Measurements from ENCODE around the gene PPP1R2B.
"Not testable (repeated sequence)": the region's sequence is repeated elsewhere in the genome, so short reads cannot be mapped to it uniquely, and the experiment has no call there.

The PPP1R2B gene

DNA sequence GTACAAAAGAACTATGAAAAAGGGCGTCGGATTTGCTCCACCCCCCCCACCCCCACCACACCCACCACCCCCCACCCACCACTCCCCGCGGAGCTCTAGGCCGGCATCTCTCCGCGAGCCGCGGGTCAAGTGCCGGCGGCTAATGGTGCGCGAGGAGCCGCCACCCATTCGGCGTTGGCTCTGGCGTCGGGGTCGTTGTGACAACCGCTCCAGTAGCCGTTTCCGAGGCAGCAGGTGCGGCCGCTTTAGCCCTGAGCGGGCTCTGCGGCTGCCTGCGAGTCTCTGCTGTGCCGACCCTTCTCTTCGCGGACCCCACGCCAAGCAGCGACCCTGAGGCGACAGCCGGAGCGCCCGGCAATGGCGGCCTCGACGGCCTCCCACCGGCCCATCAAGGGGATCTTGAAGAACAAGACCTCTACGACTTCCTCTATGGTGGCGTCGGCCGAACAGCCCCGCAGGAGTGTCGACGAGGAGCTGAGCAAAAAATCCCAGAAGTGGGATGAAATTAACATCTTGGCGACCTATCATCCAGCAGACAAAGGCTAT, at the start of gene PPP1R2B:
PPP1R2B (plus strand) TSS at position 90 of the 546 bp plus-strand sequence; CDS start at position 358, 268 bp downstream.
- DNase-seq: no peak

DNA sequence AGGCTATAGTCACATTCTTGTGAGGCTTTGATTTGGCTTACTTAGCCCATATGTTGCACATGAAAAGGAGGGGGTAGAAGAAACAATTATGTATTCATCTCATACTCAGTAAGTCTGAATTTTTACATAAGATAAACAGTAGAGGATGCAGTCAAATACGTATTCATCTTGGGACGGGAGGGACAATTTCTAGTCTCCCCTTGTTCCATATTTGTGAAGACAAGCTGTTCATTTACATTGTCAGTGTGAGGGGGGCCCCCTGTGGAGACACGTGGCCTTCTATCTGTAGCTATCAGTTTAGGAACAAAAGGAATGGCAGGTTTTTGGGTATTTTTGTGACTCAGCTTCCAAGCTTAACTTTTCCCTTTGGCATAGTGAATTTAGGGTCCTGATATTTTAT, 49.2 kb upstream of the PPP1R2B start:
- no peak for DNase-seq

DNA sequence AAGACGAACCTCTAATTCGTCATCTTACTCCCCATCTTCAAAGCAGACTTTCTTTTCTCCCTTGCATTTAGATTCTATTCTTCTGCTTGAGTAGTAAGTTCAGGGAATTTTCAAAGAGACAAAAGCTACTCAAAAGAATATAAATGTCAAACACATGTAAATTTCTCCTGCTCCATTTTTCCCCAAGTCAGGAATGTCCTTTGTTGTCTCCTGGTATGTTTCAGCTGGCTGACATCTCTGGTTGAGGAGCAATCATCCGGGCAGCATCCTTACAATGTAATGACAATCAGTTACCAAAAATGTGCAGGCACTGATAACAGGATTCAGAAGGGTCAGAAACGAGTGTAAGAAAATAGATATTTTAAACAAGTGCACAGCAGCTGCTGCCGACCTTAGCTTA, 47.6 kb upstream of the PPP1R2B start:
- DNase-seq: no peak

DNA sequence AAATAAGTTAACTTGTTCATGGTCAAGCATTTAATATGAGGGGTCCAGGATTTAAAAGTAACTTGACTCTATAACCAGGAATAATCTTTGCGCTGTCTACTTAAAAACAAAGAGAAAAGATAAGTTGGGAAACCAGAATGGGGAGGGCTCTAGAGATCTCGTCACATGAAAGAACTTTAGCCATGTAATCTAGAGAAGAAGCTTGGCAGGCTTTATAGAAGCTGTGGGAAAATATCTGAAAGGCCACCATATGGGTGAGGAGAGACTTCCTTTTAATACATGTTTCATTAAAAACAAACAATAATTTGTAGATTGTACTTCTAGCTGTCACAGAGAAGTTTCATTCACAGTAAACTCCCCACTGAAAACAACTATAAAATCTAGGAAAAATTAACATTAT, 46.7 kb upstream of the PPP1R2B start:
- DNase-seq: no peak

DNA sequence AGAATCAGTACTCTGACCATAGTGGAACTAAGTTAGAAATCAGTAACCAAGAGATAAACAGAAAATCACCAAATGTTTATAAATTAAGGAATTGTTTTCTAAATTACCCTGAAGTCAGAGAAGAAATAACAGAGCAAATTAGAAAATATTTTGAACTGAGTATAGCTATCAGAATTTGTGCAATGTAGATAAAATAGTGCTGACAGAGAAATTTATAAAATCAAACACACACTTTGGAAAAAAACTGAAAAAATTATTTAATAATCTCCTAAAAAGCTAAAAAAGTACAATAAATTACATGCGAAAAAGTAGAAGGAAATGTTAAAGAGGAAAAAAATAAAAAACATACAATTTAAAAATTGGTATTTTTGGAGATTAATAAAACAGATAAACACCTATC, 37.1 kb upstream of the PPP1R2B start:
- no peak for DNase-seq

DNA sequence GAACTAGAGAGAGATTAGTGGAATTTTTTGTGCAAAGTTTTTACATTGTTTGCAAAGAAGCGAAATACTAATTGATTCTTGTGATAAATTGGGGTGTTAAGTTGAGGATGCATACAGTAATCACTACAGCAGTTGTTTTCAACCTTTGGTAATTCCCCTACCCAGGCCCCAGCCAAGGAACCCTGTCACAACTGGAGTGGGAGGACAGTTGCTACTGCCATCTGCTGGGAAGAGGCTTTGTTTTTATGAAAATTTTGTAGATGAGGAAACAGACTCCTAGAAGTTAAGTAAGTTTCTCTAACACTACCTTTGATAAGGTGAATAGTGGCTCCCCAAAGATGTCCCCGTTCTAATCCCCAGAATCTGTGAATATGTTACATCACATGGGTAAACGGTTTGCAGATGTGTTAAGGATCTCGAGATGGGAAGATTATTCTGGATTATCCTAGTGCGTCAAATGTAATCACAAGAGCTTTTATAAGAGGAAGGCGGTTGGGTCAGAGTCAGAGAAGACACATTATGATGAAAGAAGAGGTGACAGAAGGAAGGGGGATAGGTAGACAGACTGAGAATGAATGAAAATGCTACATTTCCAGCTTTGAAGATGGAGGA, 34.0 kb upstream of the PPP1R2B start:
- DNase-seq: peak; percentile 51

DNA sequence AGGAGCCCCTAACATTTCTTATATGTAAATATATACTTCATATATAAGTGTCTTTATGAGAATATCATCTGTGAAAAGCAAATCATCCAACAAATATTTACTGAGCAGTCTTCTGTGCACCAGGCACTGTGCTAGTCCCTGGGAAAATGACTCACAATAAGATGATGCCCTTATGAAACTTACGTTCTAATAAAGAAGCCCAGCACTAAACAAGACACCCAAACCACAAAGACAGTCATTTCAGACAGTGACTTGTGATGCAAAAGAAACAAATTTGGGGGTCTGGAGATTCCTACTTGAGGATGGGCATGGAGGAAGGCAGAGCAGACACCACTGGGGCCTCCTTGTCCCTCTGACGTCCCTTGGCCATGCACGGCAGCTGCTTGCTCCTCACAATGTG, 30.6 kb upstream of the PPP1R2B start:
- no peak for DNase-seq

DNA sequence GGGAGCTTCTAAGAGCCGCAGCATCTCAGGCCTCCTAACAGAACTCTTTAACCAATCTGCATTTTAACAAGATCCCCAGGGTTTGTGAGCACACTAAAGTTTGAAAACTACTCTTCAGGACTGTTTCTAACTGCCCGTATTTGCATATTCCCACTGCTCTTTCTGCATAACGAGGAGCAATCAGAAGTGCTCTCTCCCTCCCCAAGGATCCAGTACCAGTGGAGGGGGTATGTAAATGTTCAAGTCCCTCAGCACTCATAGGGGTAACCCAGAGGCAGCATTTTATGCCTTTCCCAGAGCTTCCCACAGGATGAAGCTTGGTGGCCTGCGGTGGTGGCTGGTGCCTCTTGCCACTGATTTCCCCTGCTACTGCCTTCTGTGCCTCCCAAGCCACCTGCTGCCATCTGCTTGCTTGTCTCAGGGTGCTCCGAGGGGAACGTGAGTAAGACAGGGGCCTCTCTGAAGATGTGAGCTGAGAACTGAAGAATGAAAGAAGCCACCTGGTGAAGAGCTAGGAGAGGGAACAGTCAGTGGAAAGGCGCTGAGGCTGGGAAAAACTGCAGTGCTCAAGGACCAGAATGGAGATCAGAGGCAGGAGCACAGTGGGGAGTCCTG, 30.0 kb upstream of the PPP1R2B start:
- DNase-seq: no peak

DNA sequence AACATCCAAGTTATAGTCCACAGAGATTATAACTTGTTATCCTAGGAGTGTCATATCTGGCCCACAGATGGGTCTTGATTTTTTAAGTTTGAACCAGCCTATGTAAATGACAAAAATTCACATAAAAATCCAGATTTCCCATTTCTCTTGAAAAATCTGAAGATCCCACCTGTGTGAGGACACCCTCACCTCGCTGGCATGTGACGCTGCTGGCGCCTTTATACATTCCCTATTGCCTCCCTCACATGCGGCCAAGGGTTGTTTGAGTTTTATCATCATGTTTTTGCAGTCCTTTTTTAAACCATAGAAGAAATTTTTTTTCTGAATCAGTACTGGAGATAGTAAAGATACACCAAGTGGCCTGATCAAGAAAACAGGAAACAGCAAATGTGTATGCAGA, 25.9 kb upstream of the PPP1R2B start:
- DNase-seq: no peak

DNA sequence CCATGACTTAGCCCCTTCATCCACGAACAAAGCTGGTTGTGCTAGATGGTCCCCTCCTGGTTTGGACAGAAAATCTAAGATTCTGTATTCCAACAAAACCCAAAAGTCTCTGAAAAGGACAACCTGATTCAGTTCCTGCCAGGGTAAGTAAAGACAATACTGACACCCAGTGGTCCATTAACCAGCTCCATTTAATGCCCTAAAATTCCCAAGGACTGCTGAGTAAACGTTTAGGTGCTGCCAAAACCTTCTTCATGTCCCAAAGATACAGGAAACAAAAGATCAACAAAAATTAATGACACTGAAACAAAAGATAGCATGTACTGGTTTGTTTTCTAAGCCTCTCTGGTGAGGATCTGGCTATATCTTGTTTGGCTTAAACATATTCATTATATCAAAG, 25.3 kb upstream of the PPP1R2B start:
- DNase-seq: no peak

DNA sequence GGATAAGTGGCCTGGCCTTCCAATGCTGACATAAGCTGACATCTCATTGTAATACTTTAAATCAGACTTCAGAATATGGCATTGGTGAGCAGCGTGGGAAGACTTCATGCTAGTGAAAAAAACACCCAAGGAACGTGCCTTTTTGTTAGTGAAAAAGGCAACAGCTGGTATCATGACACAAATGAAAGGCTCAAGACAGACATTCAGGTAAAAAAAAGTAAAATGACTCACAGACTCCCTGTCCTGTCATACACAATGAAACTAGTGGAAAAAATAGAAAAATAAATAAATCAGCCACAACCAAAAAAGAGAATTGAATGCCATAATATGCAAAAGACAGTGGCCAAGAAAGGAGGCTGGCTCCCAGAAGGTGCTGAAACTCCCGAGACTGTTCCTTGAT, 24.4 kb upstream of the PPP1R2B start:
- no peak for DNase-seq

DNA sequence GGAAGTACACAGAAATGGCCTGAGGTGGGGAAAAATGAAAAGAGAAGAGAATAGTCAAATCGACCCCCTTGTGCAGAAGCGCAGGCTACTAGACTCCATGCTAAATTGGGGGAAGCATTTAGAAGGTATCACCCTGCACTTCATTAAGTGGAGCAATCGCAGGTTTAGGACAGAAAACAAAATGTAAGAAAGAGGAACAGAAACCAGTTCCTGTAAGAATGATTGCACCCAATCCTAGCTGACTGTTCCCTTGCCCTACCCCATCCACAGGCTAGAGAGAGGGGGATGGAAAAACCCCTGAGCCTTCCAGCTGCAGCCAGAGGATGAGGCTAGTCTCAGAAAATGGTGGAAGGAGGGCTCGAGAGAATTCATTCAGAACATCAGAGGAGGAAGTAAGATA, 23.9 kb upstream of the PPP1R2B start:
- DNase-seq: no peak

DNA sequence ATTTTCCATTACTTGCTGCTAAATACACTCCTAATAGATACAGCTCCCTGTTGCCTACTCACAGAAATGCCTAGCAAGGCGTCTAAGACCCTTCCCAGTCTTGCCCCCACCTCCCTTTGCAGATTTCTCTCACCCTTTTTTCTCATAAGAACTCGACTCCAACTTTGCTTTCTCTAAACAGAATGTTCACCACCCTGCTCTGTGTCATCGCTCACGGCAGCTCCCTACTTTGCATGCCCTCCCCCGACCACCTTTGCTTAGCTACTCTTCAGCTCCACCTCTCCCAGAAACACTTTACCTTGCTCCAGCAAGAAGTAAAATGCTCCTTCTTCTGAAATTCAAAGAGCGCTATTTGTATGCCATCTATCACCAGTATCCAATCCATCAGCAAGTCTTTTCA, 15.2 kb upstream of the PPP1R2B start:
- no peak for DNase-seq

DNA sequence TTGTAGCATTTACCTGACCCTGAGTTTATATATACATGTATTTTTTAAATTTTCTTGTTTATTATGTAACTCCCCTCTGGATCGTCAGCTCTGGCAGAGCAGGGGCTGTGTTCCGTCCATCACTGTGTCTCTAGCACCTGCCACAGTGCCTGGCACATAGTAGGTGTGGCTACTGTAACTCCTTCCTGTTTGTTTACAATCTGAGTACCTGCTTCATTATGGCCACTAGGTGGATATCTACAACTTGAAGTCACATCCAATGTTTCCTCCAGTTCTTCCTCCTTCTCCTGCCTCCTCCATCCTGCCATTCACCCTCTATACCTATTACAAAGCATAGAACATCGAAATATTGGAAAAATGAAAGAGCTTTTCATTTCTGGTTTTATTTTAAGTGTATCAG, 14.2 kb upstream of the PPP1R2B start:
- DNase-seq: no peak

DNA sequence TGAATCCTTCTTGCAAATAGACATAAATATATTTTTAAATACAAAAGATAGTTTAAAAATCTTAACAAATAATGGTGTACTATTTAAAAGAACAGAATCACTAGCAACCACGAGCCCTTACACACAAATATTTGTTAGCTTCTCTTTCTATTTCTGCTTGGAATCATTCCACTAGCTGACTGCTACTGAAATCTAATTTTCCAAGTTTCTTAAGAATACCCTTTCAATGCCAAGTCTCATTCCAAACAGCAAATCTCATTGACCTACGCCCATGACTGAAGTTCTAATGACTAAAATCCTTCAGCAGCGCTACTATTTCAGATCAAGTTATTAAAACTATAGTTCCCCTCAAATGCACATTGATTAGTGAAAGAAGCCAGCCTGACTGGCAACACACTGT, 13.2 kb upstream of the PPP1R2B start:
- no peak for DNase-seq

DNA sequence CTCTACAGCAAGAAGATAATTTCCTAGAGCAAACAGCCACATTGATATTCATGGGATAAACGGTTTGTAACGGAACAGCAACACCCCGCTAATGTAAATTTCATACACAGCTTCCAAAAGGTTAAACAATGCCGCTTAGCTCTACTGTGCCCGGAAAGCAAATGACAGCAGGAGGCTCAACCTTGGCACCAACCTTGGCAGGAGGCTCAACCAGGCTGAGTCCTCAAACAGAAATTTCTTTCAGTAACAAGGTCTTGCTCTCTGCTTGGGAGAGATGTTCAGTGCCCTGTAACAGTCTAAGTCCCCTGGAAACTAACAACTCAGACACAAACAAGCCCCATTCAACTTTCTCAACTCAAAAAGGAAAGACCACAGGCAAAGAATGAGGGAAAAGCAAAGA, 11.1 kb upstream of the PPP1R2B start:
- no peak for DNase-seq

DNA sequence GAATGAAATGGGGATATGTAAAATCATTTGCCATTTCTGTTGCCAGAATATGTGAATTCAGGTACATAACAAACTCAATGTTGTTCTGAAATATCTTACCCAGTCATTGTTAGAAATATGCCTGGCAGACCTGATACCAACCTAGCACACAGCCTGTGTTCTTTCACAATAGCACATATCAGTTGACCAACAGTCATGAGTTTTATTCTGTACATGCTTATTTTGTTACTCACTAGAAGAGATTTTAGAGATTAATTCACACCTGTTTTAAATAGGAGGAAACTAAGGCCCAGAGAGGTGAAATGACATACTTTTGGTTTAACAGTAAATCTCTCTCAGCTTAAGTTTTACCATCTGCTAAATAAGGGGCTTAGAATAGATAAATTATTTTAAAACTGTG, 8.4 kb upstream of the PPP1R2B start:
- no peak for DNase-seq

DNA sequence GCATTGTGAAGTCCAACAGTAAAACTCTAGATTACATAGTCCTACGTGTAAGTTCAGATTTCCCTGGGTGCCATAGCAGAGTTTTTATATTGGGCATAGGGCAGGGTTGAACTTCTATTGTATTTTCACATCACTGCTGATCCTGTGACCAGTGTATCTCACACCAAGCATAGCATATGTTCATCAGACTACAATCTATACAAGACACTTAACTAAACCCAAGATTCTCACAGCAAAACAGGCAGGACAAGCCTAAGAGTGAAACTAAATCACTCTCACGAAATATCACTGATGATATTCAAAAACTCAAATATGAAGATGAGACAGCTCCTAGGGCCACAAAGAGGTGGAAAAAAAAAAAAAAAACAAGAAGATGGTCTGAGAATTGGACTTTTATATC, 3.2 kb upstream of the PPP1R2B start:
- no peak for DNase-seq

DNA sequence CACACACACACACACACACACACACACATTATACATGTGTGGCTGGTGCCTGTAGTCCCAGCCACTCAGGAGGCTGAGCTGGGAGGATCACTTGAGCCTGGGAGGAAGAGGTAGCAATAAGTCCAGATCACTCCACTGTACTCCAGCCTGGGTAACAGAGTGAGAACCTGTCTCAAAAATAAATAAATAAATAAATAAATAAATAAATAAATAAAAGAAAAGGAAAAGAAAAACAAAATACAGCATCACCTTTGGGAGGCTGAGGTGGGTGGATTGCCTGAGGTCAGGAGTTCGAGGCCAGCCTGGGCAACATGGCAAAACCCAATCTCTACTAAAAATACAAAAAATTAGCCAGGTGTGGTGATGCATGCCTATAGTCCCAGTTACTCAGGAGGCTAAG, 1.6 kb upstream of the PPP1R2B start:
- not testable (repeated sequence) for DNase-seq

DNA sequence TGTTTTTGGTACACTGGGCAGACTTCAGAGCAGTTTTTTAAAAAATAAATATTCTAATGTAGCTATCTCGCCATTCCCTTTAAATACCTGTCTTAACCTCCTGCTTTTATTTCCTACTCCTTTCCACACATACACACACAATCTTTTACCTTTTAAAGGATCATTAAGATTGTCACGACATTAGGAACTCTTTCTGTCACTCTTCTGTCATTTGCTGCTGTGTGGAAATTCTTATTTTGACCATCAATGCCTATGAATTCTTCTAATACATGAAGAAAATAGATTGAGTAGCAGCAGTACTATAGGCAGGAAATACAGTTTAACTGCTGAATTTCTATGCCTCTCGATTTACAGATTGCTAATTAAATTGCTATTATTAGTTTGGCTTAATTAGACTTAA, 1.8 kb downstream of the PPP1R2B start:
- DNase-seq: no peak

DNA sequence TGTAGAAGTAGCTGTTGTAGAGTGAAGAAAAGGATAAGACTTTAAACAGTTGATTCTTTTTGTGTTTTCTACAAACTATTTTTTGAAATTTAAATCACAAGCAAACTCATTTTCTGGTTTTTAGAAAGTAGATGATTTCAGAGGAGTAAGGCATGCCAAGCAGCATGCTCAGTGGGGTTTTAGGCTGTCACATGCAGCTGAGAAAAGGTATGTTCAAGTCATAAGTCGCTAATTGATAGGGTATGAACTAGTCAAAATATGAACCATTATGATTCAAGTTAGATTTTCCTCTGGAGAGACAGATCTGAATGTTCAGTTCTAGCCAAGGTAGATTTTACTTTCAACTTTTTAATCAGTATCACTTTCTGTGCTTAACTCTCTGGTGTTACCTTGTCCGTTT, 3.0 kb downstream of the PPP1R2B start:
- not testable (repeated sequence) for DNase-seq

DNA sequence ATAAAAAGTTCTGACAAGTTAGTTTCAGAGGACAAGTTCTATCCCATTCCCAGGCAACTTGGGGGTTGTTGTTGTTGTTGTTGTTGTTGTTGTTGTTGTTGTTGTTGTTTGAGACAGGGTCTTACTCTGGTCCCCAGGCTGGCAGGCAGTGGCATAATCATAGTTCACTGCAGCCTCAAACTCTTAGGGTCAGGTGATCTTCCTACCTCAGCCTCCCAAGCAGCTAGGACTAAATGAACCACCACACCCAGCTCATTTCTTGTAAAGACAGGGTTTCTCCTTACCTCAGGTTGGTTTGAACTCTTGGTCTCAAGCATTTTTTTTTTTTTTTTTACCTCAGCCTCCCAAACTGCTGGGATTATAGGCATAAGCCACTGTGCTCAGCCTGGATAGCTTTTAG, 15.3 kb downstream of the PPP1R2B start:
- no peak for DNase-seq

DNA sequence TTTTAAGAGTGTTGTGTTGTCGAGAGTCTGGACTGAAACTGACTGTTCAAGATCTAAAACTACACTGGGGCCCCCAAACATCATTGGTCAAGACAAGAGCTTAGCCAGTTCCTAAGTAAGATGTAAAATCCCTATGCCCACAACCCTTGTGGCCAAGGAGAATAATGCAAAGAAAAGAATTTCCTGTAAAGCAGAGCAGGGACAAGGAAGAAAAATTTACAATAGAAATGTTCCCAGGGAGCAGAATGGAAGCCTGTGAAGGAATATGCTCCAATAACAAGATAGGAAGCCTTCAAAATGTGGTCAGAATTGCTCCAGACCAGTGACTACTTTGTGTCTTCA, 20.4 kb downstream of the PPP1R2B start:
- no peak for DNase-seq

DNA sequence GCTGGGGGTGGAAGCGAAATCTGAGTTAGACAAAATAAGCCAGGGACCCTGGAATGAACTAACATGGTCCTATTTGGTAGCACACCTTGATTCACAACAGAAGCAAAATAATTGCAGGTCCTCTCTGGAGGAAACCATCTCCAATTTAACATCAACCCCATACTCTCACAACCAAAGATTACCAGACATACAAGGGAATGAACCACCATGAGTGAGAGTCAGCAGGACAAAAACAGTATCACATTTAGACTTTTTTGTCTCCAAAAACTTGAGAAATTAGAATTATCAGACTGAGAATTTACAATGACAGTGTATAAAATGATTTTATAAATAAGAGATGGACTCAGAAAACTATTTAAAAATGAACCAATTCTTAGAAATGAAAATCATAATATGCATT, 21.1 kb downstream of the PPP1R2B start:
- DNase-seq: no peak

DNA sequence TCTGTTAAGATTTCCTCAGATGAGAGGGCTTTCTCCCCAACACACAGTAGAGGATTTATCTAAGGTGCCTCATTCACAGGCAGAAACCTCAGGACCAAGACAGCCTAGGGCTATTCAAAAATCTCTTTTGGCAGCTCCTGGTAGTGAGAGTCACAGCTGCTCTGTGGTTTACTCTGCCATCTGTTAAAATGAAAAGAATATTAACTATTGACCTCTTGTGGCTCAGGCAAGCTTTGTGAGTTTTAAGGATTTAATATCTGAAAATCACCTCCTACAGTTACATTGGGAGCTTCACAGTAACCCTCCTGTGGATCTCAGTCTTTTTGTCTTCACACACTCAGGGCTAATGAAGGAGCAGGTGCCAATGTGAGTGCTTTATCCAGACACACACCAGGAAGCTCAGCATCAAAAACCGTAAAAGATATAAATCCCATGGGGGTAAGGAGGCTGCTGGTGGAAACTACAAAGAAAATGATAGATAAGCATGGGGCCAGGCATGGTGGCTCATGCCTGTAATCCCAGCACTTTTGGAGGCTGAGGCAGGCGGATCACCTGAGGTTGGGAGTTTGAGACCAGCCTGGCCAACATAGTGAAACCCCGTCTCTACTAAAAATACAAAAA, 29.7 kb downstream of the PPP1R2B start:
- no peak for DNase-seq
